Loucy (cell line): ENCODE data around the gene DAB2.

Source experiments
- H2AFZ ChIP-seq: fragments of 200-600 bp; sonication (generic); 2 replicates; pipeline ENCODE4 v1.6.0; 2016; ENCODE audit warnings: antibody characterized with exemption, mild to moderate bottlenecking, low read length, moderate library complexity
- H3F3A ChIP-seq: fragments of 200-600 bp; 2 replicates; pipeline ENCODE4 v1.6.0; 2016; ENCODE audit warnings: antibody characterized with exemption, low read depth, mild to moderate bottlenecking
- H3K27me3 ChIP-seq: fragments of 200-600 bp; sonication (generic); 2 replicates; pipeline ENCODE4 v1.6.1; 2014; ENCODE audit warnings: low read length, mild to moderate bottlenecking; ENCODE audit not compliant: insufficient read depth, poor library complexity, severe bottlenecking
- H3K36me3 ChIP-seq: fragments of 200-600 bp; sonication (generic); 2 replicates; pipeline ENCODE4 v1.6.1; 2016; ENCODE audit warnings: low read length; ENCODE audit not compliant: insufficient read depth
- H3K4me1 ChIP-seq: fragments of 200-600 bp; sonication (generic); 2 replicates; pipeline ENCODE4 v1.5.1; 2014; ENCODE audit warnings: low read length, mild to moderate bottlenecking; ENCODE audit not compliant: insufficient read depth, poor library complexity, severe bottlenecking
- H3K4me2 ChIP-seq: fragments of 200-600 bp; sonication (generic); 2 replicates; pipeline ENCODE4 v1.6.0; 2014; ENCODE audit warnings: antibody characterized with exemption, low read length, low read depth, mild to moderate bottlenecking; ENCODE audit not compliant: poor library complexity, severe bottlenecking
- H3K4me3 ChIP-seq: fragments of 200-600 bp; sonication (generic); 2 replicates; pipeline ENCODE4 v1.5.1; 2014; ENCODE audit warnings: low read length, mild to moderate bottlenecking, mixed read lengths; ENCODE audit not compliant: poor library complexity, severe bottlenecking
- H3K79me2 ChIP-seq: fragments of 200-600 bp; sonication (generic); 2 replicates; pipeline ENCODE4 v1.6.1; 2014; ENCODE audit warnings: low read length; ENCODE audit not compliant: insufficient read depth
- H3K9ac ChIP-seq: fragments of 200-600 bp; sonication (generic); 2 replicates; pipeline ENCODE4 v1.6.0; 2014; ENCODE audit warnings: mild to moderate bottlenecking, low read depth, low read length, moderate library complexity; ENCODE audit not compliant: poor library complexity, severe bottlenecking
- H3K9me2 ChIP-seq: fragments of 200-600 bp; sonication (generic); replicated peaks from 2 replicates; pipeline ENCODE4 v1.6.1; 2016; ENCODE audit warnings: low read depth, low read length, mixed read lengths
- H3K9me3 ChIP-seq: fragments of 200-600 bp; sonication (generic); 2 replicates; pipeline ENCODE4 v1.6.1; 2014; ENCODE audit warnings: mild to moderate bottlenecking, antibody characterized with exemption, low read length, low read depth; ENCODE audit not compliant: insufficient read depth
- H4K20me1 ChIP-seq: fragments of 200-600 bp; sonication (generic); 2 replicates; pipeline ENCODE4 v1.6.0; 2014; ENCODE audit warnings: antibody characterized with exemption, low read length, mild to moderate bottlenecking; ENCODE audit not compliant: insufficient read depth, poor library complexity, severe bottlenecking
- CTCF ChIP-seq: fragments of 200-600 bp; sonication (generic); conservative IDR thresholded peaks from 2 replicates; pipeline ENCODE4 v1.5.1; 2014; ENCODE audit warnings: mild to moderate bottlenecking, antibody characterized with exemption, low read length
- EZH2phosphoT487 ChIP-seq: fragments of 200-600 bp; IDR thresholded peaks from 2 replicates; pipeline ENCODE4 v1.6.1; 2018; ENCODE audit warnings: antibody characterized with exemption, mild to moderate bottlenecking, moderate library complexity, borderline replicate concordance

Gene DAB2

GRCh38 chr5:39331861-39332381, 92.9 kb downstream of the DAB2 start:
- no peak overlapping the region for H3K9ac ChIP-seq
- no peaks in the 10 kb centered on the region for H3K9me2 ChIP-seq
- no peak for TF ChIP-seq CTCF
- no peak for TF ChIP-seq EZH2phosphoT487
- no peaks in the 10 kb centered on the region for H3F3A ChIP-seq
- H4K20me1 ChIP-seq = no peaks in the 10 kb centered on the region
- no peaks in the 10 kb centered on the region for H3K36me3 ChIP-seq
- H3K79me2 ChIP-seq = no peaks in the 10 kb centered on the region
- no peaks in the 10 kb centered on the region for H3K27me3 ChIP-seq
- H2AFZ ChIP-seq = no peak overlapping the region
- H3K4me1 ChIP-seq = no peaks in the 10 kb centered on the region
- H3K9me3 ChIP-seq = no peaks in the 10 kb centered on the region
- H3K4me3 ChIP-seq = no peak overlapping the region
- H3K4me2 ChIP-seq = no peak overlapping the region

- H3K27me3 ChIP-seq = no peaks in the 10 kb centered on the region
- no peak overlapping the region for H2AFZ ChIP-seq
- no peak for TF ChIP-seq CTCF
- TF ChIP-seq EZH2phosphoT487 = no peak
- no peak overlapping the region for H3K4me3 ChIP-seq
- no peaks in the 10 kb centered on the region for H3K4me1 ChIP-seq
- H3K9me3 ChIP-seq = no peaks in the 10 kb centered on the region
- H3K4me2 ChIP-seq = no peak overlapping the region
- no peaks in the 10 kb centered on the region for H3K36me3 ChIP-seq
- H3F3A ChIP-seq = no peaks in the 10 kb centered on the region
- H3K9me2 ChIP-seq = no peaks in the 10 kb centered on the region
- H4K20me1 ChIP-seq = no peaks in the 10 kb centered on the region
- no peak overlapping the region for H3K9ac ChIP-seq
- no peaks in the 10 kb centered on the region for H3K79me2 ChIP-seq
Observed at GRCh38 chr5:39328731-39329130, 96.0 kb downstream of the DAB2 start.

GRCh38 chr5:39323542-39323941, 101.2 kb downstream of the DAB2 start:
- no peaks in the 10 kb centered on the region for H3K9me2 ChIP-seq
- H3K9ac ChIP-seq = no peak overlapping the region
- H4K20me1 ChIP-seq = no peaks in the 10 kb centered on the region
- no peak for TF ChIP-seq EZH2phosphoT487
- TF ChIP-seq CTCF = no peak
- H3K79me2 ChIP-seq = no peaks in the 10 kb centered on the region
- H3K4me1 ChIP-seq = no peaks in the 10 kb centered on the region
- H3F3A ChIP-seq = no peaks in the 10 kb centered on the region
- H3K36me3 ChIP-seq = no peaks in the 10 kb centered on the region
- H3K4me3 ChIP-seq = no peak overlapping the region
- H3K27me3 ChIP-seq = no peaks in the 10 kb centered on the region
- H3K9me3 ChIP-seq = no peaks in the 10 kb centered on the region
- H2AFZ ChIP-seq = no peak overlapping the region
- H3K4me2 ChIP-seq = no peak overlapping the region
